ENCODE results near the gene FAM168B.

DNA sequence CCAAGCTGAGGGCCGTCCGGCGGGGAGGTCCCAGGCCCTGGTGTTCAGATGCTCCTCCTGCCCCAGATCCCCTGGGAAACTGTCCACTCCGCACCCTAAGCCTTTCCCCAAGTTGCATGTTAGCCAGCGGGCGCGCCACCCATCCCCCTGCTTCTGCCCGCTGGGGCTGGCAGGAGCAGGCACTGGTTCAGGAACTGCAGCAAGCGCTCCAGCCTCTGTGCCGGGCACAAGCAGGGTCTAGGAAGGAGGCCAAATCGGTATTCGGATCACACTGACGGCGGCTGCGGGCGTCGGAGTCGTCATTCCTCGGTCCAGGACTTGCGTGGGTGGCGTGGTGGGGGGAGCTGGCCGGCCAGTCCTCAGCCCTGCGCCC is 53.7 kb downstream of the FAM168B start:
- TF ChIP-seq, protein P1, sequence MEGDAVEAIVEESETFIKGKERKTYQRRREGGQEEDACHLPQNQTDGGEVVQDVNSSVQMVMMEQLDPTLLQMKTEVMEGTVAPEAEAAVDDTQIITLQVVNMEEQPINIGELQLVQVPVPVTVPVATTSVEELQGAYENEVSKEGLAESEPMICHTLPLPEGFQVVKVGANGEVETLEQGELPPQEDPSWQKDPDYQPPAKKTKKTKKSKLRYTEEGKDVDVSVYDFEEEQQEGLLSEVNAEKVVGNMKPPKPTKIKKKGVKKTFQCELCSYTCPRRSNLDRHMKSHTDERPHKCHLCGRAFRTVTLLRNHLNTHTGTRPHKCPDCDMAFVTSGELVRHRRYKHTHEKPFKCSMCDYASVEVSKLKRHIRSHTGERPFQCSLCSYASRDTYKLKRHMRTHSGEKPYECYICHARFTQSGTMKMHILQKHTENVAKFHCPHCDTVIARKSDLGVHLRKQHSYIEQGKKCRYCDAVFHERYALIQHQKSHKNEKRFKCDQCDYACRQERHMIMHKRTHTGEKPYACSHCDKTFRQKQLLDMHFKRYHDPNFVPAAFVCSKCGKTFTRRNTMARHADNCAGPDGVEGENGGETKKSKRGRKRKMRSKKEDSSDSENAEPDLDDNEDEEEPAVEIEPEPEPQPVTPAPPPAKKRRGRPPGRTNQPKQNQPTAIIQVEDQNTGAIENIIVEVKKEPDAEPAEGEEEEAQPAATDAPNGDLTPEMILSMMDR (IDR thresholded peaks at IDR 0.05; ENCODE audit: low read length) = no peak
- no peak for TF ChIP-seq EZH2 (IDR thresholded peaks at IDR 0.05; ENCODE audit: borderline replicate concordance, low read length)
